ENCODE data around the gene ENOX2.

The ENOX2 gene

GRCh38 chrX:130699618-130700017 lies 203.4 kb downstream of the ENOX2 start:
- Histone ChIP-seq H3K14ac (ENCODE audit: low read length in 2 of 2) (no peak overlapping the region), H2AFZ (ENCODE audit: low read depth, low read length) (no peak overlapping the region), H2BK15ac (ENCODE audit: low read depth, poor library complexity, severe bottlenecking) (no peak overlapping the region), H4K91ac (ENCODE audit: low read length) (no peak overlapping the region), H3K4ac (ENCODE audit: low read depth in 1 of 2, low read length in 2 of 2) (no peak overlapping the region), H3K27ac (ENCODE audit: low read length, poor library complexity, severe bottlenecking) (no peak overlapping the region), H3K18ac (ENCODE audit: low read depth in 1 of 2, low read length in 2 of 2) (no peak overlapping the region), H3K4me2 (ENCODE audit: low read length, poor library complexity, severe bottlenecking) (no peak overlapping the region), H4K8ac (ENCODE audit: low read length) (no peak overlapping the region), H3K27me3 (ENCODE audit: control insufficient read depth in 1 of 2, insufficient read depth in 1 of 2, low read length in 2 of 2) (no peaks in the 10 kb centered on the region), H3K9ac (ENCODE audit: low read length) (no peak overlapping the region), H2BK12ac (ENCODE audit: low read length in 2 of 2) (no peak overlapping the region), H3K79me1 (replicated peaks; ENCODE audit: low read length, poor library complexity, severe bottlenecking) (no peaks in the 10 kb centered on the region), H2BK5ac (ENCODE audit: low read depth, low read length, poor library complexity, severe bottlenecking) (no peak overlapping the region), H3K36me3 (ENCODE audit: control insufficient read depth in 1 of 2, insufficient read depth in 2 of 2, low read depth in 1 of 2, low read length in 2 of 2) (peaks cover 0 to 2% of the 10 kb centered on the region in 2 experiments), H3K4me1 (ENCODE audit: control insufficient read depth, insufficient read depth, low read depth, low read length) (no peaks in the 10 kb centered on the region), H3K4me3 (ENCODE audit: insufficient read depth in 1 of 2, low read depth in 1 of 2, low read length in 2 of 2) (no peak overlapping the region), H2AK5ac (ENCODE audit: low read length, severe bottlenecking) (no peak overlapping the region), H2BK120ac (ENCODE audit: low read depth, low read length) (no peak overlapping the region), H3K23ac (ENCODE audit: low read length in 2 of 2) (no peak overlapping the region), H3K9me3 (ENCODE audit: control insufficient read depth, low read length) (no peaks in the 10 kb centered on the region)
- no CpG with 5 or more reads among the region's 3 CpGs for WGBS
- DNase-seq, result no peak

- Histone ChIP-seq H2BK5ac (ENCODE audit: low read depth, low read length, poor library complexity, severe bottlenecking) (no peak overlapping the region), H3K9me3 (ENCODE audit: control insufficient read depth, low read length) (no peaks in the 10 kb centered on the region), H2BK120ac (ENCODE audit: low read depth, low read length) (no peak overlapping the region), H3K27me3 (ENCODE audit: control insufficient read depth in 1 of 2, insufficient read depth in 1 of 2, low read length in 2 of 2) (no peaks in the 10 kb centered on the region), H2AFZ (ENCODE audit: low read depth, low read length) (no peak overlapping the region), H3K36me3 (ENCODE audit: control insufficient read depth in 1 of 2, insufficient read depth in 2 of 2, low read depth in 1 of 2, low read length in 2 of 2) (peaks cover 0 to 2% of the 10 kb centered on the region in 2 experiments), H3K14ac (ENCODE audit: low read length in 2 of 2) (no peak overlapping the region), H4K91ac (ENCODE audit: low read length) (no peak overlapping the region), H3K79me1 (replicated peaks; ENCODE audit: low read length, poor library complexity, severe bottlenecking) (no peaks in the 10 kb centered on the region), H3K18ac (ENCODE audit: low read depth in 1 of 2, low read length in 2 of 2) (no peak overlapping the region), H3K4me3 (ENCODE audit: insufficient read depth in 1 of 2, low read depth in 1 of 2, low read length in 2 of 2) (no peak overlapping the region), H4K8ac (ENCODE audit: low read length) (no peak overlapping the region), H3K23ac (ENCODE audit: low read length in 2 of 2) (no peak overlapping the region), H2AK5ac (ENCODE audit: low read length, severe bottlenecking) (no peak overlapping the region), H3K27ac (ENCODE audit: low read length, poor library complexity, severe bottlenecking) (no peak overlapping the region), H3K4ac (ENCODE audit: low read depth in 1 of 2, low read length in 2 of 2) (no peak overlapping the region), H3K4me1 (ENCODE audit: control insufficient read depth, insufficient read depth, low read depth, low read length) (no peaks in the 10 kb centered on the region), H3K9ac (ENCODE audit: low read length) (no peak overlapping the region), H3K4me2 (ENCODE audit: low read length, poor library complexity, severe bottlenecking) (no peak overlapping the region), H2BK12ac (ENCODE audit: low read length in 2 of 2) (no peak overlapping the region), H2BK15ac (ENCODE audit: low read depth, poor library complexity, severe bottlenecking) (no peak overlapping the region)
- no peak for DNase-seq
- WGBS, result 100% methylated on average over 1 of the region's 1 CpG
Observed at GRCh38 chrX:130696542-130696941, 206.5 kb downstream of the ENOX2 start.

GRCh38 chrX:130695931-130696330 lies 207.1 kb downstream of the ENOX2 start:
- H3K4ac ChIP-seq (ENCODE audit: low read depth in 1 of 2, low read length in 2 of 2), result no peak overlapping the region

GRCh38 chrX:130694983-130695382 lies 208.0 kb downstream of the ENOX2 start:
- WGBS, result 95% methylated on average over 2 of the region's 2 CpGs
- Histone ChIP-seq H3K23ac (ENCODE audit: low read length in 2 of 2) (no peak overlapping the region), H3K79me1 (replicated peaks; ENCODE audit: low read length, poor library complexity, severe bottlenecking) (no peaks in the 10 kb centered on the region), H3K14ac (ENCODE audit: low read length in 2 of 2) (no peak overlapping the region), H3K4me2 (ENCODE audit: low read length, poor library complexity, severe bottlenecking) (no peak overlapping the region), H3K4ac (ENCODE audit: low read depth in 1 of 2, low read length in 2 of 2) (no peak overlapping the region), H3K18ac (ENCODE audit: low read depth in 1 of 2, low read length in 2 of 2) (no peak overlapping the region), H3K9ac (ENCODE audit: low read length) (no peak overlapping the region), H2AK5ac (ENCODE audit: low read length, severe bottlenecking) (no peak overlapping the region), H2BK120ac (ENCODE audit: low read depth, low read length) (no peak overlapping the region), H2AFZ (ENCODE audit: low read depth, low read length) (no peak overlapping the region), H2BK5ac (ENCODE audit: low read depth, low read length, poor library complexity, severe bottlenecking) (no peak overlapping the region), H3K27ac (ENCODE audit: low read length, poor library complexity, severe bottlenecking) (no peak overlapping the region), H3K4me3 (ENCODE audit: insufficient read depth in 1 of 2, low read depth in 1 of 2, low read length in 2 of 2) (no peak overlapping the region), H2BK15ac (ENCODE audit: low read depth, poor library complexity, severe bottlenecking) (no peak overlapping the region), H4K91ac (ENCODE audit: low read length) (no peak overlapping the region), H3K4me1 (ENCODE audit: control insufficient read depth, insufficient read depth, low read depth, low read length) (no peaks in the 10 kb centered on the region), H4K8ac (ENCODE audit: low read length) (no peak overlapping the region), H2BK12ac (ENCODE audit: low read length in 2 of 2) (no peak overlapping the region), H3K36me3 (ENCODE audit: control insufficient read depth in 1 of 2, insufficient read depth in 2 of 2, low read depth in 1 of 2, low read length in 2 of 2) (peaks cover 0 to 2% of the 10 kb centered on the region in 2 experiments), H3K27me3 (ENCODE audit: control insufficient read depth in 1 of 2, insufficient read depth in 1 of 2, low read length in 2 of 2) (no peaks in the 10 kb centered on the region), H3K9me3 (ENCODE audit: control insufficient read depth, low read length) (no peaks in the 10 kb centered on the region)
- no peak for DNase-seq

More at GRCh38 chrX:130695931-130696330, 207.1 kb downstream of the ENOX2 start:
- no peaks in the 10 kb centered on the region for H3K27me3 ChIP-seq (ENCODE audit: control insufficient read depth in 1 of 2, insufficient read depth in 1 of 2, low read length in 2 of 2)
- 43% methylated on average over 1 of the region's 1 CpG for WGBS
- H3K23ac ChIP-seq (ENCODE audit: low read length in 2 of 2), result no peak overlapping the region
- H2BK12ac ChIP-seq (ENCODE audit: low read length in 2 of 2), result no peak overlapping the region
- no peak overlapping the region for H3K14ac ChIP-seq (ENCODE audit: low read length in 2 of 2)
- no peak overlapping the region for H2BK5ac ChIP-seq (ENCODE audit: low read depth, low read length, poor library complexity, severe bottlenecking)
- no peak overlapping the region for H2AFZ ChIP-seq (ENCODE audit: low read depth, low read length)
- no peak overlapping the region for H2BK15ac ChIP-seq (ENCODE audit: low read depth, poor library complexity, severe bottlenecking)
- no peak overlapping the region for H3K4me2 ChIP-seq (ENCODE audit: low read length, poor library complexity, severe bottlenecking)
- H3K4me3 ChIP-seq (ENCODE audit: insufficient read depth in 1 of 2, low read depth in 1 of 2, low read length in 2 of 2), result no peak overlapping the region
- no peak for DNase-seq
- no peak overlapping the region for H2AK5ac ChIP-seq (ENCODE audit: low read length, severe bottlenecking)
- H3K9me3 ChIP-seq (ENCODE audit: control insufficient read depth, low read length), result no peaks in the 10 kb centered on the region
- peaks cover 0 to 2% of the 10 kb centered on the region in 2 experiments for H3K36me3 ChIP-seq (ENCODE audit: control insufficient read depth in 1 of 2, insufficient read depth in 2 of 2, low read depth in 1 of 2, low read length in 2 of 2)
- no peak overlapping the region for H2BK120ac ChIP-seq (ENCODE audit: low read depth, low read length)
- H3K27ac ChIP-seq (ENCODE audit: low read length, poor library complexity, severe bottlenecking), result no peak overlapping the region
- no peaks in the 10 kb centered on the region for H3K4me1 ChIP-seq (ENCODE audit: control insufficient read depth, insufficient read depth, low read depth, low read length)
- H3K9ac ChIP-seq (ENCODE audit: low read length), result no peak overlapping the region
- no peak overlapping the region for H3K18ac ChIP-seq (ENCODE audit: low read depth in 1 of 2, low read length in 2 of 2)
- no peak overlapping the region for H4K91ac ChIP-seq (ENCODE audit: low read length)
- no peaks in the 10 kb centered on the region for H3K79me1 ChIP-seq (replicated peaks; ENCODE audit: low read length, poor library complexity, severe bottlenecking)
- H4K8ac ChIP-seq (ENCODE audit: low read length), result no peak overlapping the region

Measured in mesenchymal stem cell (in vitro differentiated cells and primary cell).